H1 (cell line): ENCODE data around the gene MORN4. TPM values are rescaled to one million over a fixed set of nuclear protein-coding genes. Genes with fewer than 3 reads are reported as not detected.

ENCODE experiments used
- TEAD4 ChIP-seq: IDR thresholded peaks from 2 replicates; pipeline ENCODE4 v1.6.1; 2012; ENCODE audit warnings: low read depth, low read length, inconsistent platforms, mixed read lengths
- polyA plus RNA-seq, 7 experiments: library from polyadenylated mRNA; depleted of rRNA in 3 of 7; stranded (reverse) in 5 of 7; unstranded in 2 of 7; fragments of >200 nt in 5 of 7; fragments of 200-250 nt in 2 of 7; gene quantifications; 1 replicate in 5 of 7; 2 replicates in 1 of 7; 4 replicates in 1 of 7; pipeline versions ENCODE4 v1.2.1 to v1.2.3, GENCODE V29; 2011 to 2013; ENCODE audit warnings: missing spikeins in 2 of 7, mixed read lengths in 2 of 7
- total RNA-seq: library from RNA; stranded (reverse); fragmentation: NEBNext Ultra II Directional; extraction: Animal tissue kit (Norgen Biotek cat#: 25700); gene quantifications from 2 replicates; pipeline ENCODE4 v1.2.1, GENCODE V29; 2021

Gene MORN4
- total and polyA plus RNA-seq, 2 of the 8 experiments (the other 6 are each of a cell fraction or from before 2014, with no cell fraction given), result 13.6 to 22.0 TPM

DNA sequence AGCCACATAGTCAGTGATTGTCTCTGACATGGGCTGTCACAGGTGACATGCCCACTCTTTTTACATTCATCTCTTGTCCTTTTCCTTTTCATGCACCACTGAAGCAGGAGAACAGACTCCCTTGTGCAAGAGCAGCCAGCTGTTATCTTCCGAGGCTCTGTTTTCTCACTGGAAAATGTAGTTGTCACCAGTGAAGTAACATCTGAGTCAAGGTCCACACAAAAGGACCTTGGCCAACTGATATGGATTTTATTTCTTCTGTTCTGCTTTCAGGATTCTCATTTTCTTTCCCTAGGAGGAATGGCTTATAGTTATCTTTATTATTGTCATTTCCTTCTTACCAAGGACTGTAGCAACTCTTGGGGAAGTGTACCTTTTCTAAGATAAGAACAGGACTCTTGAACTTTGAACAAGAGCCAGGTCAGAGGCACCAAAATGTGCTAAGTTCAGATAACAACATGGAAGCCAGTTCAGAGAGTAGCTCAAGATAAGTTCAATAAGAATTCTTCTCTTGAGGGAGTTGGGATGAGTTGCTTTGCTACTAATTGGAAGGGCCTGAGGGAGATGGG lies 31.1 kb upstream of the MORN4 start (continued):
- no peak for TF ChIP-seq TEAD4
